Suprapubic skin (tissue), 4 donors: ENCODE measurements around the gene MPZL3.

Experiments
- POLR2A ChIP-seq, 2 donors: fragments of 450-650 bp; IDR thresholded peaks; one replicate each; pipeline ENCODE4 v1.6.1; 2017; ENCODE audit warnings: antibody characterized with exemption in 2 of 2, mild to moderate bottlenecking in 2 of 2, moderate library complexity in 2 of 2
- POLR2AphosphoS5 ChIP-seq, 3 donors: sonication (generic); formaldehyde crosslinking; IDR thresholded peaks; one replicate each; pipeline ENCODE4 v1.6.1; 2017; ENCODE audit warnings: antibody characterized with exemption in 3 of 3
- TF ChIP-seq, protein P1 (sequence below), 2 donors: fragments of 200-600 bp in 1 of 2; fragments of 450-650 bp in 1 of 2; sonication (generic) in 1 of 2; IDR thresholded peaks; one replicate each; pipeline ENCODE4 v1.5.1; 2016 to 2019; ENCODE audit warnings: antibody characterized with exemption in 2 of 2, mild to moderate bottlenecking in 1 of 2, moderate library complexity in 1 of 2

DNA sequence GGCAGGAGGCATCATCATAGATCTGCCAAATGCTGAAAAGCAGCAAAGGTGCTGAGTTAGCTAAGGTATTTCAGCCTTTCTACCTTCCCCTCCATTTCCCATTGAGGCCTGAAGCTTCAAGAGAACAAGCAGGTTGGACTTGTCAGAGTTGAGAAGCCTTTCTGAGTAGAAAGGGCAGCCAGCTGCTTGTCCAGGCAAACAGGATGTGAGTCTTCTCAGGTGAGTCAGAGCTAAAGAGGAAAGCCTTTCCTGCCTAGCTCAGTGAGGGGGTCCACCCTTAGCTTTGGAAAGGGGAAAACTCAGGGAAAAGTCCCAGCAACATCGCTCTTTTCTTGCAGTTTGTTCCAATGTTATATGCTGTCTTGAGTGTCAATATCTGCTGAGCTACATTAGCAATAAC, 25.1 kb upstream of the MPZL3 start:
- TF ChIP-seq POLR2A (IDR thresholded peaks at IDR 0.05) (no peak), POLR2AphosphoS5 (IDR thresholded peaks at IDR 0.05) (no peak)
- TF ChIP-seq, protein P1, sequence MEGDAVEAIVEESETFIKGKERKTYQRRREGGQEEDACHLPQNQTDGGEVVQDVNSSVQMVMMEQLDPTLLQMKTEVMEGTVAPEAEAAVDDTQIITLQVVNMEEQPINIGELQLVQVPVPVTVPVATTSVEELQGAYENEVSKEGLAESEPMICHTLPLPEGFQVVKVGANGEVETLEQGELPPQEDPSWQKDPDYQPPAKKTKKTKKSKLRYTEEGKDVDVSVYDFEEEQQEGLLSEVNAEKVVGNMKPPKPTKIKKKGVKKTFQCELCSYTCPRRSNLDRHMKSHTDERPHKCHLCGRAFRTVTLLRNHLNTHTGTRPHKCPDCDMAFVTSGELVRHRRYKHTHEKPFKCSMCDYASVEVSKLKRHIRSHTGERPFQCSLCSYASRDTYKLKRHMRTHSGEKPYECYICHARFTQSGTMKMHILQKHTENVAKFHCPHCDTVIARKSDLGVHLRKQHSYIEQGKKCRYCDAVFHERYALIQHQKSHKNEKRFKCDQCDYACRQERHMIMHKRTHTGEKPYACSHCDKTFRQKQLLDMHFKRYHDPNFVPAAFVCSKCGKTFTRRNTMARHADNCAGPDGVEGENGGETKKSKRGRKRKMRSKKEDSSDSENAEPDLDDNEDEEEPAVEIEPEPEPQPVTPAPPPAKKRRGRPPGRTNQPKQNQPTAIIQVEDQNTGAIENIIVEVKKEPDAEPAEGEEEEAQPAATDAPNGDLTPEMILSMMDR (IDR thresholded peaks at IDR 0.05) = no peak
